Psoas muscle (tissue), 8 donors: ENCODE measurements around the gene CTSE. TPM values are rescaled to one million over a fixed set of nuclear protein-coding genes. Genes with fewer than 3 reads are reported as not detected.

Experiments
- ATAC-seq, 4 donors: fragments of 200-7000 bp; cut with Tn5 transposase; one replicate each; pipeline ENCODE4 v1.9.1; 2020; ENCODE audit warnings: moderate library complexity in 3 of 4, mild to moderate bottlenecking in 2 of 4
- DNase-seq, 2 donors: peaks; one replicate each; pipeline ENCODE4 v3.0.0-alpha.2; 2020
- H3K27ac ChIP-seq: fragments of 200-600 bp; one replicate; pipeline ENCODE4 v1.8.0; 2022
- H3K27me3 ChIP-seq, 3 donors: fragments of 200-600 bp in 1 of 3; one replicate each; pipeline versions ENCODE4 v1.6.1 to v1.8.0; 2013 to 2022; ENCODE audit warnings: low read length in 2 of 3, mild to moderate bottlenecking in 2 of 3, moderate library complexity in 1 of 3; ENCODE audit not compliant: insufficient read depth in 3 of 3
- H3K36me3 ChIP-seq, 2 donors: fragments of 200-600 bp in 1 of 2; one replicate each; pipeline versions ENCODE4 v1.6.1 to v1.8.0; 2013 to 2022; ENCODE audit warnings: low read depth in 1 of 2, mild to moderate bottlenecking in 1 of 2, moderate library complexity in 1 of 2; ENCODE audit not compliant: insufficient read depth in 1 of 2
- H3K4me1 ChIP-seq: fragments of 200-600 bp; one replicate; pipeline ENCODE4 v1.8.0; 2022
- H3K4me3 ChIP-seq: fragments of 200-600 bp; one replicate; pipeline ENCODE4 v1.8.0; 2022; ENCODE audit warnings: mild to moderate bottlenecking
- H3K9me3 ChIP-seq: fragments of 200-600 bp; one replicate; pipeline ENCODE4 v1.8.0; 2022
- WGBS, 3 donors: extraction: QIAGEN DNeasy Blood & Tissue Kit; methylation state at CpG; one replicate each; pipeline versions ENCODE4 v1.1.6 to v1.1.7; 2013; 5-methylcytosine and 5-hydroxymethylcytosine counted together
- intact Hi-C, 2 donors: fragments of 100-400 bp; cut with DNase I; formaldehyde crosslinking; loops; one replicate each; pipeline versions ENCODE4 v1.11.0 to v1.14.2; 2022
- polyA plus RNA-seq, 3 donors: library from polyadenylated mRNA; stranded (reverse); fragments of 200-250 nt; gene quantifications; one replicate each; pipeline ENCODE4 v1.2.3, GENCODE V29; 2013
- total RNA-seq, 4 donors: library from RNA; stranded (reverse); fragmentation: NEBNext Ultra II Directional in 2 of 4; extraction: Animal tissue kit (Norgen Biotek cat#: 25700) in 2 of 4; gene quantifications; one replicate each; pipeline versions ENCODE4 v1.2.1 to v1.2.4, GENCODE V29; 2021 to 2023
- TF ChIP-seq, protein P1 (sequence below): fragments of 200-600 bp; IDR thresholded peaks from one replicate; pipeline ENCODE4 v1.8.0; 2022; ENCODE audit warnings: antibody characterized with exemption
- donor health status: healthy with polysubstance abuse.
- donor health status: DM: no; HTN: no; CAD: no; lungs with moderate emphysema.
- donor health status: Bipolar disorder and iron deficiency.
- donor health status: healthy.
- donor health status: DM: yes; HTN: yes; CAD: no.
- donor health status: DM: no; HTN: no; CAD: no.
- donor health status: DM: no; HTN: no; CAD: no.
- donor health status: DM: yes; HTN: yes; CAD: no.

CTSE gene
- total and polyA plus RNA-seq, 7 donors = 0.03 to 0.22 (median 0.20) TPM; not detected in 4

GRCh38 chr1:206011057-206011456 lies 12.6 kb downstream of the CTSE start:
- intact Hi-C loops = no loop called here
- Histone ChIP-seq H3K4me3 (no peak overlapping the region), H3K27ac (no peak overlapping the region), H3K4me1 (no peaks in the 10 kb centered on the region), H3K9me3 (no peaks in the 10 kb centered on the region), H3K27me3 (no peaks in the 10 kb centered on the region), H3K36me3 (no peaks in the 10 kb centered on the region)
- TF ChIP-seq, protein P1, sequence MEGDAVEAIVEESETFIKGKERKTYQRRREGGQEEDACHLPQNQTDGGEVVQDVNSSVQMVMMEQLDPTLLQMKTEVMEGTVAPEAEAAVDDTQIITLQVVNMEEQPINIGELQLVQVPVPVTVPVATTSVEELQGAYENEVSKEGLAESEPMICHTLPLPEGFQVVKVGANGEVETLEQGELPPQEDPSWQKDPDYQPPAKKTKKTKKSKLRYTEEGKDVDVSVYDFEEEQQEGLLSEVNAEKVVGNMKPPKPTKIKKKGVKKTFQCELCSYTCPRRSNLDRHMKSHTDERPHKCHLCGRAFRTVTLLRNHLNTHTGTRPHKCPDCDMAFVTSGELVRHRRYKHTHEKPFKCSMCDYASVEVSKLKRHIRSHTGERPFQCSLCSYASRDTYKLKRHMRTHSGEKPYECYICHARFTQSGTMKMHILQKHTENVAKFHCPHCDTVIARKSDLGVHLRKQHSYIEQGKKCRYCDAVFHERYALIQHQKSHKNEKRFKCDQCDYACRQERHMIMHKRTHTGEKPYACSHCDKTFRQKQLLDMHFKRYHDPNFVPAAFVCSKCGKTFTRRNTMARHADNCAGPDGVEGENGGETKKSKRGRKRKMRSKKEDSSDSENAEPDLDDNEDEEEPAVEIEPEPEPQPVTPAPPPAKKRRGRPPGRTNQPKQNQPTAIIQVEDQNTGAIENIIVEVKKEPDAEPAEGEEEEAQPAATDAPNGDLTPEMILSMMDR = no peak
- DNase-seq (no peak), ATAC-seq (no peak)
- 94 to 96% (median 95%) methylated on average over 8 of the region's 8 CpGs for WGBS, 3 donors

GRCh38 chr1:206010060-206010459 lies 13.6 kb downstream of the CTSE start:
- no peak for ATAC-seq
- Histone ChIP-seq H3K36me3 (no peaks in the 10 kb centered on the region), H3K27ac (no peak overlapping the region), H3K9me3 (no peaks in the 10 kb centered on the region), H3K4me3 (no peak overlapping the region), H3K27me3 (no peaks in the 10 kb centered on the region), H3K4me1 (no peaks in the 10 kb centered on the region)
- no peak for DNase-seq
- WGBS, 3 donors = 58 to 75% (median 70%) methylated on average over 5 of the region's 5 CpGs
- intact Hi-C loops = no loop called here
- TF ChIP-seq, protein P1 = no peak

DNA sequence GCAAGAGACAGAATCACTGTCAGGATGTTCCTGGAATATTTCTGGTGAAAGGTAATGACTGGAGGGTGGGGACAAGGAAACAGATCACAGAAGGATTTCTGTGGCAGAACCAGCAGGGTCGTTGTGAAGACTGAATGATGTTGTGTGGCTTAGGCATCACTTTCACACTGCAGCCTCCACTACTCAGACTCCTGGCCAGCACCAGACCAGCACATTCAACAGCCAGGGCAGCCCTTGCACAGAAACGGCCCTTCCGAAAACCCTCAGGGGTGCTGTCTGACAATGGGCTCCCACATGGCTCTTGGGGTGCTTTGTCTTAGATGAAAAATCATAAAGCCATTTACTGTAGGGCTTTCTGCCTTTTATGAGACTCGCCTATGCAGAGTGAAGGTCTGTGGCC lies 16.7 kb downstream of the CTSE start:
- Histone ChIP-seq H3K9me3 (no peaks in the 10 kb centered on the region), H3K27ac (no peak overlapping the region), H3K4me3 (no peak overlapping the region), H3K27me3 (no peaks in the 10 kb centered on the region), H3K36me3 (no peaks in the 10 kb centered on the region), H3K4me1 (peaks cover 11% of the 10 kb centered on the region)
- ATAC-seq (no peak), DNase-seq (no peak)
- TF ChIP-seq, protein P1 = no peak
- WGBS, 3 donors = 78 to 83% (median 80%) methylated on average over 4 of the region's 4 CpGs
- intact Hi-C loops = no loop called here

DNA sequence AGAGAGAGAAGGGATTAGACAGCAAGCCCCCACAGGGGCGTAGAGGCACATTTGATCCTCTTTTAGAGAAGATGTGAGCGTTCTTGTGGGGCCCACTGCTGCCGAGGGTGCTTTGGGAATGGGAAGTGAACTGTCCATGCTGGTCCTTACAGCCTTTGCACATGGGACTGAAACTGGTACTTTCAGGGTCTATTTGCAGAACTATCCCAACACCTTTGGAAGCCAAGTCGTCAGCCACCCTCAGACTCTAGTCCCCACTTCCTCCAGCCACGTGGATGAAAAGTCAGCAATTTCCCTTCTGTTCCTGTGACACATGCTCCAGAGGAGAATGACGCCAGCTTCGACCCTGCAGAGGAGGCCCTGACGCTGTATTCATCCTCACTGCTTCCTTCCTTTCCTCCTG lies 17.9 kb downstream of the CTSE start:
- no peak overlapping the region for H3K27ac ChIP-seq
- no peak for ATAC-seq
- intact Hi-C loops = no loop called here

GRCh38 chr1:206005234-206005633 lies 18.5 kb downstream of the CTSE start:
- H3K27ac ChIP-seq = no peak overlapping the region

More for the DNA sequence above, 17.9 kb downstream of the CTSE start:
- TF ChIP-seq, protein P1 = no peak
- Histone ChIP-seq H3K4me1 (peaks cover 20% of the 10 kb centered on the region), H3K4me3 (no peak overlapping the region), H3K27me3 (no peaks in the 10 kb centered on the region), H3K9me3 (no peaks in the 10 kb centered on the region), H3K36me3 (no peaks in the 10 kb centered on the region)
- DNase-seq = no peak
- WGBS, 3 donors = 67 to 75% (median 74%) methylated on average over 8 of the region's 8 CpGs

More at GRCh38 chr1:206005234-206005633, 18.5 kb downstream of the CTSE start:
- Histone ChIP-seq H3K27me3 (no peaks in the 10 kb centered on the region), H3K36me3 (no peaks in the 10 kb centered on the region), H3K9me3 (no peaks in the 10 kb centered on the region), H3K4me1 (peaks cover 20% of the 10 kb centered on the region), H3K4me3 (no peak overlapping the region)
- intact Hi-C loops = no loop called here
- no peak for DNase-seq
- WGBS, 3 donors = 82 to 87% (median 87%) methylated on average over 7 of the region's 7 CpGs
- no peak for ATAC-seq
- TF ChIP-seq, protein P1 = no peak
